ENCODE data around the gene CPSF6.

CPSF6 gene

GRCh38 chr12:69214169-69214568, 25.2 kb upstream of the CPSF6 start:
- Histone ChIP-seq H3K4me3 (replicated peaks; ENCODE audit: low read depth, low read length) (no peak overlapping the region), H3K36me3 (ENCODE audit: control insufficient read depth, insufficient read depth, low read length) (no peaks in the 10 kb centered on the region), H3K27me3 (replicated peaks; ENCODE audit: control insufficient read depth, insufficient read depth, low read length) (no peaks in the 10 kb centered on the region)
- no peak for DNase-seq (ENCODE audit: extremely low read depth, insufficient read length)
- no peak for TF ChIP-seq CTCF (IDR thresholded peaks at IDR 0.05; ENCODE audit: insufficient read depth, low read length, poor library complexity, severe bottlenecking)

DNA sequence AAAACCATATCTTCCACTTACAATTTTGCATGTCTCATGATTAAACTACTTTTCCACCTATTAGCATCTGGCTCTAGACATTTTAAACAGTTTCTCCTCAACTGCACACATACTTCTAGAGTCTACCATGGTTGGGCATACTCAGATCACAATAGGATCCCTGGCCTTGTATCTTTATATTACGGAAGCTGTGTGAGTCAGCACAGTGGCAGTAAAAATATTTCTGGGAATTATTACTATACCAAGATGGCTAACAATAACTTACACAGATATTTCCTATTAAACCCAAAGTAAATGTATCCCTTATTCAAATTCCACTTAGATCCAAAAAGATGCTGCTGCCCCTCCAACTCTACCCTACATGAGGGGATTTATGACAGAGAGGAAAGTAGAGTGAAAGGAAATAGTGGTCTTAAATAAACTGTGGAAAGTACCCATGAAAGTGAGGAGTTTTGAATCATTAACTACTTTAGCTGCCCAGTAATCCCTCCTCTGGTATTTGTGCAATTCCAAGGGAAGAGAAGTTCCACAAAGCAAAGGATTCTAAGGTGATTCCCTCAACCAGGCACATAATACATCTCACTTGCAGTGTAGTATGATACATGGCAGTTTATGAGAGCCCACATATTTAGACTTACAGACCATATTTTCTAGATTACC, 14.0 kb upstream of the CPSF6 start:
- no peak for DNase-seq (ENCODE audit: extremely low read depth, insufficient read length)
- Histone ChIP-seq H3K4me3 (replicated peaks; ENCODE audit: low read depth, low read length) (no peak overlapping the region), H3K36me3 (ENCODE audit: control insufficient read depth, insufficient read depth, low read length) (no peaks in the 10 kb centered on the region), H3K27me3 (replicated peaks; ENCODE audit: control insufficient read depth, insufficient read depth, low read length) (no peaks in the 10 kb centered on the region)
- TF ChIP-seq CTCF (IDR thresholded peaks at IDR 0.05; ENCODE audit: insufficient read depth, low read length, poor library complexity, severe bottlenecking) = no peak

- no peak for DNase-seq (ENCODE audit: extremely low read depth, insufficient read length)
- H3K27me3 ChIP-seq (replicated peaks; ENCODE audit: control insufficient read depth, insufficient read depth, low read length) = no peaks in the 10 kb centered on the region
- no peak for TF ChIP-seq CTCF (IDR thresholded peaks at IDR 0.05; ENCODE audit: insufficient read depth, low read length, poor library complexity, severe bottlenecking)
- no peak overlapping the region for H3K4me3 ChIP-seq (replicated peaks; ENCODE audit: low read depth, low read length)
- no peaks in the 10 kb centered on the region for H3K36me3 ChIP-seq (ENCODE audit: control insufficient read depth, insufficient read depth, low read length)
These were observed 7.9 kb upstream of the CPSF6 start for GRCh38 chr12:69231479-69231878.

GRCh38 chr12:69238589-69239351, 599 bp upstream of the CPSF6 start:
- Histone ChIP-seq H3K36me3 (ENCODE audit: control insufficient read depth, insufficient read depth, low read length) (no peaks in the 10 kb centered on the region), H3K27me3 (replicated peaks; ENCODE audit: control insufficient read depth, insufficient read depth, low read length) (no peaks in the 10 kb centered on the region), H3K4me3 (replicated peaks; ENCODE audit: low read depth, low read length) (peak overlapping the region; percentile 56)
- DNase-seq (ENCODE audit: extremely low read depth, insufficient read length) = no peak
- TF ChIP-seq CTCF (IDR thresholded peaks at IDR 0.05; ENCODE audit: insufficient read depth, low read length, poor library complexity, severe bottlenecking) = no peak

GRCh38 chr12:69239922-69240630, 707 bp downstream of the CPSF6 start:
- no peaks in the 10 kb centered on the region for H3K36me3 ChIP-seq (ENCODE audit: control insufficient read depth, insufficient read depth, low read length)
- TF ChIP-seq CTCF (IDR thresholded peaks at IDR 0.05; ENCODE audit: insufficient read depth, low read length, poor library complexity, severe bottlenecking) = no peak
- H3K4me3 ChIP-seq (replicated peaks; ENCODE audit: low read depth, low read length) = peak overlapping the region; percentile 88
- no peaks in the 10 kb centered on the region for H3K27me3 ChIP-seq (replicated peaks; ENCODE audit: control insufficient read depth, insufficient read depth, low read length)
- DNase-seq (ENCODE audit: extremely low read depth, insufficient read length) = peak; percentile 68

Data from GM06990 (cell line).